Activated CD4-positive, alpha-beta memory T cell treated with anti-CD3 and anti-CD28 coated beads, Interleukin-2, amount 10 ng/mL, durations not matched to agents 7 days and 5 days (primary cell): ENCODE data around the gene CPA5. TPM values are rescaled to one million over a fixed set of nuclear protein-coding genes. Genes with fewer than 3 reads are reported as not detected.

Source experiments
- CTCF ChIA-PET: fragments of 350-600 bp; sonication (Branson Sonifier 250); formaldehyde crosslinking; loops from one replicate; lab custom pipeline; 2021; ENCODE audit warnings: antibody characterized with exemption, inconsistent platforms; lab: Charles Lee
- POLR2A ChIA-PET: fragments of 350-600 bp; sonication (Branson Sonifier 250); formaldehyde crosslinking; loops from one replicate; lab custom pipeline; 2021; ENCODE audit warnings: antibody characterized with exemption; lab: Charles Lee
- DNase-seq: peaks from one replicate; pipeline ENCODE4 v3.0.0-alpha.2; 2020
- H3K27ac Mint-ChIP-seq: one replicate; pipeline ENCODE4 v1.8.0; 2021; ENCODE audit warnings: mild to moderate bottlenecking, mixed read lengths
- H3K27me3 Mint-ChIP-seq: one replicate; pipeline ENCODE4 v1.8.0; 2021; ENCODE audit warnings: mixed read lengths
- H3K36me3 Mint-ChIP-seq: one replicate; pipeline ENCODE4 v1.8.0; 2021; ENCODE audit warnings: low read depth, mixed read lengths
- H3K4me1 Mint-ChIP-seq: one replicate; pipeline ENCODE4 v1.8.0; 2021; ENCODE audit warnings: mixed read lengths
- H3K4me3 Mint-ChIP-seq: one replicate; pipeline ENCODE4 v1.8.0; 2021; ENCODE audit warnings: mild to moderate bottlenecking, mixed read lengths
- H3K9me3 Mint-ChIP-seq: one replicate; pipeline ENCODE4 v1.8.0; 2021; ENCODE audit warnings: mixed read lengths
- total RNA-seq, 2 experiments: library from RNA; stranded (reverse); gene quantifications; one replicate each; pipeline ENCODE4 v1.2.3, GENCODE V29; 2021

Gene CPA5
- total RNA-seq, 2 experiments from 2014 or later = not detected

- H3K27ac Mint-ChIP-seq = no peak overlapping the region
- H3K27me3 Mint-ChIP-seq = no peaks in the 10 kb centered on the region
- ChIA-PET CTCF (interaction anchor here (0.5 to 0.6 kb wide), 2 partner anchors 167 to 547 kb away, joined by 3 read pairs; no protein-coding TSS in a partner anchor), POLR2A (no interaction called here)
- H3K9me3 Mint-ChIP-seq = no peaks in the 10 kb centered on the region
- H3K4me1 Mint-ChIP-seq = no peaks in the 10 kb centered on the region
- H3K4me3 Mint-ChIP-seq = no peak overlapping the region
- no peak for DNase-seq
- H3K36me3 Mint-ChIP-seq = no peaks in the 10 kb centered on the region
Observed at GRCh38 chr7:130381468-130382312, 37.1 kb downstream of the CPA5 start.

DNA sequence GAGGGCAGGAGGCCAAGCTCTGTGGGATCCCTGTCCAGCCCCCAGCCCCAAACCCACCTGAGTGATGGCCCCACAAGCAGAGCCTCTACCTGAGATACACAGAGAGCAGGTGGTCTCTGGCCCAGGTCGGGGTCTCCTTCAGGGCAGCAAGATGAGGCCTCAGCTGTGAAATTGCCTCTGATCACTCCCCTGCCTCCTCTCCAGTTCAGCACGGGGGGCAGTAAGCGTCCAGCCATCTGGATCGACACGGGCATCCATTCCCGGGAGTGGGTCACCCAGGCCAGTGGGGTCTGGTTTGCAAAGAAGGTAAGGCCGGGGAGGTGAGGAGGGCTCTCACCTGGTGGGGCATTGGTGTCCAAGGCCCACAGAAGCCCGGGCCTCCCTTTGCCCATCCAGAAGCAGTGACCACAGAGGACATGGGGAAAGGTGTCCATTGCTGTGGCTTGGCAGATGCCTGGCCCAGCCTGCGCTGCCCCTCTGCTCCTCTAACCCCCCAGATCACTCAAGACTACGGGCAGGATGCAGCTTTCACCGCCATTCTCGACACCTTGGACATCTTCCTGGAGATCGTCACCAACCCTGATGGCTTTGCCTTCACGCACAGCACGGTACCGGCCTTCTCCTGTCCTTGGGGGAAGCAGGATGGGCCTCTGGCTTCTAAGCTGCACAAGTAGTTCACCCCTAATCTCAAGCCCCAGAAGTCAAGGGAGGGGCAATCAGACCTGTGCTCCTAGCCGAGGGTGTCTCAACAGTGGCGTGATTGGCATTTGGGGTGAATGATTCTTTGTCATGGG lies 38.8 kb downstream of the CPA5 start:
- no peaks in the 10 kb centered on the region for H3K4me1 Mint-ChIP-seq
- no peak overlapping the region for H3K4me3 Mint-ChIP-seq
- no peak overlapping the region for H3K27ac Mint-ChIP-seq
- CTCF ChIA-PET = no interaction called here
- no peaks in the 10 kb centered on the region for H3K27me3 Mint-ChIP-seq
- no peaks in the 10 kb centered on the region for H3K9me3 Mint-ChIP-seq
- POLR2A ChIA-PET = no interaction called here
- no peaks in the 10 kb centered on the region for H3K36me3 Mint-ChIP-seq
- DNase-seq = no peak

GRCh38 chr7:130384371-130384801 lies 39.8 kb downstream of the CPA5 start:
- H3K4me3 Mint-ChIP-seq = no peak overlapping the region
- H3K4me1 Mint-ChIP-seq = no peaks in the 10 kb centered on the region
- DNase-seq = no peak
- H3K36me3 Mint-ChIP-seq = no peaks in the 10 kb centered on the region
- no peaks in the 10 kb centered on the region for H3K27me3 Mint-ChIP-seq
- H3K27ac Mint-ChIP-seq = no peak overlapping the region
- ChIA-PET POLR2A (no interaction called here), CTCF (no interaction called here)
- H3K9me3 Mint-ChIP-seq = no peaks in the 10 kb centered on the region

GRCh38 chr7:130384841-130385599 lies 40.4 kb downstream of the CPA5 start:
- Mint-ChIP-seq H3K9me3 (no peaks in the 10 kb centered on the region), H3K4me1 (no peaks in the 10 kb centered on the region), H3K4me3 (no peak overlapping the region), H3K27ac (no peak overlapping the region), H3K27me3 (no peaks in the 10 kb centered on the region), H3K36me3 (no peaks in the 10 kb centered on the region)
- ChIA-PET CTCF (no interaction called here), POLR2A (no interaction called here)
- DNase-seq = no peak

DNA sequence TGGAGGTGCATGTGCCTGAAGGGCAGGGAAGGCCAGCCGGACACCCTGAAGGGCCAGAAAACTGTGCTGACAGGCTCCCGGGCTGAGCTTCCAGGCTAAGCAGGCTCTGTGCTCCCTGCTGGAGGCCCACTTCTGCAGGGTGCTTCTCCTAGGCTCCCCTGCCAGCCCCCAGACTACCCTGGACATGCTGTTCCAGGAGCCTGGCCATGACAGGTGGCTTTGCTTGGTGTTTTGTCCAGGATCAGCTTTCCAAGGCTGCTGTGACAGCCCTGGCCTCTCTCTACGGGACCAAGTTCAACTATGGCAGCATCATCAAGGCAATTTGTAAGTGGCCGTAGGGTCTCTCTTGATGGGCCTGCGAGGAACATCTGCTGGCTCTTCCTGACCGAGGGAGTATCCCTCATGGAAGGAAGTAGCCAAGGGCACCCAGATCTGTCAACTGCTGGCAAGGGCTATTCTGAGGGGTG lies 41.0 kb downstream of the CPA5 start:
- no peak for DNase-seq
- CTCF ChIA-PET = no interaction called here
- H3K4me3 Mint-ChIP-seq = no peak overlapping the region
- no peaks in the 10 kb centered on the region for H3K27me3 Mint-ChIP-seq
- no peaks in the 10 kb centered on the region for H3K36me3 Mint-ChIP-seq
- POLR2A ChIA-PET = no interaction called here
- H3K4me1 Mint-ChIP-seq = no peaks in the 10 kb centered on the region
- H3K9me3 Mint-ChIP-seq = no peaks in the 10 kb centered on the region
- H3K27ac Mint-ChIP-seq = no peak overlapping the region

DNA sequence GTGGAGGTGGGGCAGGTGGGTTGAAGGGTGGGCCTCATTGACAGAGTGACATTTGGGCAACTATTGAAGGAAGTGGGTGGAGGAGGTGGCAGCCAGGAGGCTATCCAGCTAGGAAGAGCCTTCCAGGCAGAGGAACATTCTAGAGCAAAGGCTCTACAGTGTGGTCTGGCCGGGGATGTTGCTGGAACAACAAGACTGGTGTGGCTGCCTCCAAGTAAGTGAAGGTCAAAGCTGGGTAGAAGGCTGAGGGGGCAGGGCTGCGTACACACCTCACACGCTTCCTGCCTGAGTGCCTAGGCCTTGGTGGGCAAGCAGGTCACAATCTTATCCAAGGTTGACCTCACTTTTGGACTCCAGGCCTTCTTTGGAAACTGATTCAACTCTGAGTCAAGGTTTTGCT lies 42.3 kb downstream of the CPA5 start:
- H3K36me3 Mint-ChIP-seq = no peaks in the 10 kb centered on the region
- no peak for DNase-seq
- no peaks in the 10 kb centered on the region for H3K27me3 Mint-ChIP-seq
- no peaks in the 10 kb centered on the region for H3K9me3 Mint-ChIP-seq
- H3K27ac Mint-ChIP-seq = no peak overlapping the region
- H3K4me3 Mint-ChIP-seq = no peak overlapping the region
- CTCF ChIA-PET = no interaction called here
- no peaks in the 10 kb centered on the region for H3K4me1 Mint-ChIP-seq
- POLR2A ChIA-PET = no interaction called here

DNA sequence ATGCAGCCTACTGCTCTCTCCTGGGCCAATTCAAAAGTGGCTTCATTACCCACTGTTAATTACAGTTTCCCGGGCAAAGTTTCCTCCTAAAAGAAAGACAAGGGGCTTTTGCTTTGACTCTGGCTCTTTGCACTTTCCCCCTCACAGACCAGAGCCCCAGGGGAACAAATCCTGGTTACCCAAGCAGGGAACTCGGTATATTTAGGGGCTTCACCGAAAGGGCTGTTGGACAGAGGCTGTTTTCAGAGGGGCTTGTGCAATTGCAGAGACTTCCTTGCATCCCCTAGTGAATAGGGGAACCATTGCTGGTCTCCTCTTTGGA lies 42.7 kb downstream of the CPA5 start:
- CTCF ChIA-PET = no interaction called here
- H3K27me3 Mint-ChIP-seq = no peaks in the 10 kb centered on the region
- no peaks in the 10 kb centered on the region for H3K9me3 Mint-ChIP-seq
- H3K4me1 Mint-ChIP-seq = no peaks in the 10 kb centered on the region
- H3K4me3 Mint-ChIP-seq = no peak overlapping the region
- H3K36me3 Mint-ChIP-seq = no peaks in the 10 kb centered on the region
- no peak for DNase-seq
- POLR2A ChIA-PET = no interaction called here
- H3K27ac Mint-ChIP-seq = no peak overlapping the region

DNA sequence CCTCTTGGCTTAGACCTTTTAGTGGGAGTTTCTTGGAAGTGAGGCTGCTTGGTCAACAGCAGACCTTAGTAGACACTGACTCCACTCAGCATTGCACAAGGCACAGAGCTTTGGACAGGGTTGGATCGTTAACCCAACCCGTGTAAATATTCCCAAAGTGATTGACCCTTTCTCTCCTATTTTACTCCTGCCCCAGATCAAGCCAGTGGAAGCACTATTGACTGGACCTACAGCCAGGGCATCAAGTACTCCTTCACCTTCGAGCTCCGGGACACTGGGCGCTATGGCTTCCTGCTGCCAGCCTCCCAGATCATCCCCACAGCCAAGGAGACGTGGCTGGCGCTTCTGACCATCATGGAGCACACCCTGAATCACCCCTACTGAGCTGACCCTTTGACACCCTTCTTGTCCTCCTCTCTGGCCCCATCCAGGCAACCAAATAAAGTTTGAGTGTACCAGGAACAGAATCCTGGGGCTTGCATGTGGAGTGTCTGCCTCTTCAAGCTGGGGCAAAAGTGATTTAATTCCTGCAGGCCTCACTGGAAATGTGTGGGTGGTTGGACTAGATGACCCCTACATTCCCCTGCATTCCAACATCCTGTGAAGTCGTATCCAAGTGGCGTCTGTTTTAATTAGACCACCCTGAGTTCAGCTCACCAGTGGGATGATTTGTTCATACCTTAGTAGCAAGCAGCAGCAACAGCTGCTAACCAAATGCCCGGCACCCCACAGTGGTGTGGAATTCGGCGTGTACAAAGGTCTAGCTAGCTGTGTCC lies 43.2 kb downstream of the CPA5 start:
- Mint-ChIP-seq H3K9me3 (no peaks in the 10 kb centered on the region), H3K4me3 (no peak overlapping the region), H3K4me1 (no peaks in the 10 kb centered on the region), H3K27ac (no peak overlapping the region), H3K36me3 (no peaks in the 10 kb centered on the region), H3K27me3 (no peaks in the 10 kb centered on the region)
- CTCF ChIA-PET = no interaction called here
- no peak for DNase-seq
- POLR2A ChIA-PET = no interaction called here

GRCh38 chr7:130388671-130389070 lies 44.1 kb downstream of the CPA5 start:
- Mint-ChIP-seq H3K9me3 (no peaks in the 10 kb centered on the region), H3K27me3 (no peaks in the 10 kb centered on the region), H3K36me3 (no peaks in the 10 kb centered on the region), H3K4me3 (no peak overlapping the region), H3K4me1 (peaks cover 8% of the 10 kb centered on the region), H3K27ac (no peak overlapping the region)
- CTCF ChIA-PET = no interaction called here
- POLR2A ChIA-PET = no interaction called here
- no peak for DNase-seq

GRCh38 chr7:130390486-130390885 lies 45.9 kb downstream of the CPA5 start:
- Mint-ChIP-seq H3K27me3 (no peaks in the 10 kb centered on the region), H3K4me1 (peaks cover 19% of the 10 kb centered on the region), H3K4me3 (no peak overlapping the region), H3K9me3 (no peaks in the 10 kb centered on the region), H3K36me3 (no peaks in the 10 kb centered on the region), H3K27ac (no peak overlapping the region)
- ChIA-PET CTCF (no interaction called here), POLR2A (no interaction called here)
- DNase-seq = no peak

DNA sequence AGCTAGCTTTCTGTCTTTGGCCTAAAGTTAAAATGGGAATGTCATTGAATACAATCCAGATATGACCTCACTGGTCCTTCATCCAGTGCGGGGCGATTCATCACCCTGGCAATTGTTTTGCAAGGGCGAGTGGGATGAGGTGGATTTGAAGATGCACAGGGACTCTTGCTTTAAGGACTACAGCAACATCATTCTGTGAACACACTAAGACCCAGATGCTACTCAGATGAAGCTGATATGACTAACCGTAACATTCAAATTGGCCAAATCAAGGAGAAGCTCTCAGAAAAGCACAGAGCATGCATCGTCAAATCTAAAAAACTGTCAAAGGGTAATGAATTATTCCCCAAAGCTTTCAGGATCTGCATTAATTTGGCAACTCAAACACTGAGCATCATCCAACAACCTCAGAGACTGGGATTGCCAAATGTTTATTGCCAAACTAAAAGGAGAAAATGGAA lies 48.5 kb downstream of the CPA5 start:
- ChIA-PET POLR2A (interaction anchor here (1.4 kb wide), 1 partner anchor 19 kb away, joined by 3 read pairs; no protein-coding TSS in a partner anchor), CTCF (no interaction called here)
- H3K27ac Mint-ChIP-seq = no peak overlapping the region

GRCh38 chr7:130393841-130394411 lies 49.3 kb downstream of the CPA5 start:
- no peaks in the 10 kb centered on the region for H3K27me3 Mint-ChIP-seq
- H3K4me3 Mint-ChIP-seq = no peak overlapping the region
- H3K36me3 Mint-ChIP-seq = no peaks in the 10 kb centered on the region
- DNase-seq = no peak
- ChIA-PET CTCF (interaction anchor here (0.6 to 1.4 kb wide), 3 partner anchors 18 to 310 kb away, joined by 4 read pairs; partner anchors contain the start of gene CEP41), POLR2A (interaction anchor here (1.0 to 1.4 kb wide), 3 partner anchors 10 to 47 kb away, joined by 3 read pairs; partner anchors contain the start of gene CEP41)
- H3K9me3 Mint-ChIP-seq = no peaks in the 10 kb centered on the region
- H3K4me1 Mint-ChIP-seq = peaks cover 21% of the 10 kb centered on the region
- no peak overlapping the region for H3K27ac Mint-ChIP-seq

More for the DNA sequence above, 48.5 kb downstream of the CPA5 start:
- Mint-ChIP-seq H3K36me3 (no peaks in the 10 kb centered on the region), H3K4me3 (no peak overlapping the region), H3K27me3 (no peaks in the 10 kb centered on the region), H3K4me1 (peaks cover 21% of the 10 kb centered on the region), H3K9me3 (no peaks in the 10 kb centered on the region)
- no peak for DNase-seq
